Activated CD4-positive, alpha-beta T cell treated with anti-CD3 and anti-CD28 coated beads for 36 hours (primary cell): Measurements from ENCODE around the gene PIKFYVE. TPM values are rescaled to one million over a fixed set of nuclear protein-coding genes. Genes with fewer than 3 reads are reported as not detected.
"Not testable (repeated sequence)": the region's sequence is repeated elsewhere in the genome, so short reads cannot be mapped to it uniquely, and the experiment has no call there.

ENCODE experiments used
- ATAC-seq: fragments of 200-7000 bp; cut with Tn5 transposase; one replicate; pipeline ENCODE4 v1.10.0; 2021; ENCODE audit warnings: mild to moderate bottlenecking, moderate library complexity
- CTCF ChIA-PET: fragments of 350-600 bp; sonication (Branson Sonifier 250); formaldehyde crosslinking; loops from one replicate; lab custom pipeline; 2021; ENCODE audit warnings: antibody characterized with exemption; lab: Charles Lee
- POLR2A ChIA-PET: fragments of 350-600 bp; sonication (Branson Sonifier 250); formaldehyde crosslinking; loops from one replicate; lab custom pipeline; 2021; ENCODE audit warnings: antibody characterized with exemption, inconsistent platforms; lab: Charles Lee
- DNase-seq: peaks from one replicate; pipeline ENCODE4 v3.0.0-alpha.2; 2020
- H3K27ac Mint-ChIP-seq: one replicate; pipeline ENCODE4 v1.8.0; 2021; ENCODE audit warnings: mixed read lengths
- H3K27me3 Mint-ChIP-seq: one replicate; pipeline ENCODE4 v1.8.0; 2021; ENCODE audit warnings: mixed read lengths
- H3K36me3 Mint-ChIP-seq: one replicate; pipeline ENCODE4 v1.8.0; 2021; ENCODE audit warnings: low read depth, mixed read lengths
- H3K4me1 Mint-ChIP-seq: one replicate; pipeline ENCODE4 v1.8.0; 2021; ENCODE audit warnings: mixed read lengths
- H3K4me3 Mint-ChIP-seq: one replicate; pipeline ENCODE4 v1.8.0; 2021; ENCODE audit warnings: mild to moderate bottlenecking, moderate library complexity, mixed read lengths
- H3K9me3 Mint-ChIP-seq: one replicate; pipeline ENCODE4 v1.8.0; 2021; ENCODE audit warnings: low read depth, mixed read lengths
- intact Hi-C, 2 experiments: fragments of 100-400 bp; cut with DNase I in 1 of 2; cut with micrococcal nuclease in 1 of 2; formaldehyde crosslinking; loops; one replicate each; pipeline versions ENCODE4 v1.14.2 to v1.15.1; 2022 to 2024; cut with DNase I, micrococcal nuclease
- total RNA-seq, 2 experiments: library from RNA; stranded (reverse); gene quantifications; one replicate each; pipeline ENCODE4 v1.2.3, GENCODE V29; 2021

Gene PIKFYVE
- total RNA-seq, 2 experiments from 2014 or later, result 19.3 to 21.5 TPM

GRCh38 chr2:208334230-208334629, 68.2 kb downstream of the PIKFYVE start:
- Mint-ChIP-seq H3K36me3 (peaks cover 26% of the 10 kb centered on the region), H3K27me3 (no peaks in the 10 kb centered on the region), H3K4me1 (no peaks in the 10 kb centered on the region), H3K9me3 (no peaks in the 10 kb centered on the region), H3K4me3 (no peak overlapping the region), H3K27ac (no peak overlapping the region)
- CTCF ChIA-PET, result no interaction called here
- intact Hi-C loops, result no loop called here
- POLR2A ChIA-PET, result no interaction called here
- DNase-seq, result no peak
- no peak for ATAC-seq

GRCh38 chr2:208346756-208347155, 80.7 kb downstream of the PIKFYVE start:
- ATAC-seq (no peak), DNase-seq (no peak)
- intact Hi-C loops, result no loop called here
- Mint-ChIP-seq H3K27ac (no peak overlapping the region), H3K4me3 (no peak overlapping the region), H3K36me3 (peaks cover 44% of the 10 kb centered on the region), H3K27me3 (no peaks in the 10 kb centered on the region), H3K9me3 (no peaks in the 10 kb centered on the region), H3K4me1 (no peaks in the 10 kb centered on the region)
- ChIA-PET CTCF (interaction anchor here (0.9 kb wide), 1 partner anchor 52 kb away, joined by 3 read pairs; no protein-coding TSS in a partner anchor), POLR2A (no interaction called here)

- H3K4me3 Mint-ChIP-seq, result no peak overlapping the region
- intact Hi-C loops, result no loop called here
- ATAC-seq (no peak), DNase-seq (no peak)
- POLR2A ChIA-PET, result no interaction called here
- no peaks in the 10 kb centered on the region for H3K9me3 Mint-ChIP-seq
- H3K4me1 Mint-ChIP-seq, result no peaks in the 10 kb centered on the region
- H3K27me3 Mint-ChIP-seq, result no peaks in the 10 kb centered on the region
- no peak overlapping the region for H3K27ac Mint-ChIP-seq
- H3K36me3 Mint-ChIP-seq, result peaks cover 49% of the 10 kb centered on the region
- CTCF ChIA-PET, result no interaction called here
These were observed 84.6 kb downstream of the PIKFYVE start for GRCh38 chr2:208350610-208351009.

DNA sequence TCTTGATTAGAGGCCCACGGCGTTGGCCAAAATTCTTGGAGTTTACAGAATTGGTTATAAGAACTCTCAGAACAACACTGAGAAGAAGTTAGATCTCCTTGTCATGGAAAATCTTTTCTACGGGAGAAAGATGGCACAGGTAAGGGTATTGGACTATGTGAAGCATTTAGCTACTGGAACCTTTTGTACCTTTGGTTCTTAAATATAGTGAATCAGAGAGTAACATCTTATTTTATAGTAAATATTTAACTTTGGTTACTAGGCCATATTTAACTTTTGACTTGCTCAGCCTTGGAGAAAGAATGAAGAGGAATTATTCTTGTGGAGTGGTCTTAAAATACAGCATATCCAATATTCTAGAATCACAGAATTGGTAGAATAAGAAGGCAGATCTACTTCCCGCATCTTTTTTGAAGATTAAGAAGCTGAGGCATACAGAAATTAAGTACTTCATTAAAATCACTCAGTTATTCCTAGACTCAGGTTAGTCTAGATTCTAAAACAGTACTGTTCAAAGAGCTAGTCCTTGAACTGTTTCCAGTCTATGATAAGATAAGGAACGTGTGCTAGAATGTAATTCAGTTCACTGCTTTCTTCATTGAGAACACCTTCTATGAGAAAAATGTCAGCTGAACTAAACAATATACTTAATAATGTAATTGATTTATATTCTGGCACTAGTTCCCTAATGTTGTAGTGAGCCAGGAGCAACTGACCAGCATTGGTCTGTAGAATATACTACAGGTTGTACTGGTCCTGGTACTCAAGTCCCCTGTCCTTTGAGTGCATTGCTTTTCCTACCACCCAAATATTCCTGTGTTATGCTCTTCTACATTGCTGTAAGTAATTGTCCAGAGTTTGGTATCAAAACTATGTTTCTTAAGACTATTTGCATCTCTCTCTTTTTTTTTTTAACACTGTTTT, 86.9 kb downstream of the PIKFYVE start:
- DNase-seq, result no peak
- Mint-ChIP-seq H3K9me3 (no peaks in the 10 kb centered on the region), H3K36me3 (peaks cover 44% of the 10 kb centered on the region), H3K4me3 (no peak overlapping the region), H3K27me3 (no peaks in the 10 kb centered on the region), H3K4me1 (no peaks in the 10 kb centered on the region), H3K27ac (no peak overlapping the region)
- ChIA-PET POLR2A (no interaction called here), CTCF (interaction anchor here (0.6 kb wide), 1 partner anchor 1133 kb away, joined by 3 read pairs; no protein-coding TSS in a partner anchor)
- intact Hi-C loops, result no loop called here
- no peak for ATAC-seq

GRCh38 chr2:208354964-208355381, 88.9 kb downstream of the PIKFYVE start:
- Mint-ChIP-seq H3K27ac (no peak overlapping the region), H3K4me3 (no peak overlapping the region), H3K9me3 (no peaks in the 10 kb centered on the region), H3K27me3 (no peaks in the 10 kb centered on the region), H3K36me3 (peaks cover 42% of the 10 kb centered on the region), H3K4me1 (no peaks in the 10 kb centered on the region)
- POLR2A ChIA-PET, result no interaction called here
- no peak for ATAC-seq
- intact Hi-C loops, result no loop called here
- DNase-seq, result no peak
- CTCF ChIA-PET, result interaction anchor here (1.0 to 2.1 kb wide), 2 partner anchors 18 to 179 kb away, joined by 3 to 7 read pairs; no protein-coding TSS in a partner anchor

- H3K27ac Mint-ChIP-seq, H3K4me3 Mint-ChIP-seq, POLR2A ChIA-PET, H3K9me3 Mint-ChIP-seq, DNase-seq, CTCF ChIA-PET, ATAC-seq, intact Hi-C loops, H3K27me3 Mint-ChIP-seq, H3K4me1 Mint-ChIP-seq: not testable (repeated sequence)
- H3K36me3 Mint-ChIP-seq, result peaks cover 33% of the 10 kb centered on the region
These were observed 90.4 kb downstream of the PIKFYVE start for GRCh38 chr2:208356420-208356819.

DNA sequence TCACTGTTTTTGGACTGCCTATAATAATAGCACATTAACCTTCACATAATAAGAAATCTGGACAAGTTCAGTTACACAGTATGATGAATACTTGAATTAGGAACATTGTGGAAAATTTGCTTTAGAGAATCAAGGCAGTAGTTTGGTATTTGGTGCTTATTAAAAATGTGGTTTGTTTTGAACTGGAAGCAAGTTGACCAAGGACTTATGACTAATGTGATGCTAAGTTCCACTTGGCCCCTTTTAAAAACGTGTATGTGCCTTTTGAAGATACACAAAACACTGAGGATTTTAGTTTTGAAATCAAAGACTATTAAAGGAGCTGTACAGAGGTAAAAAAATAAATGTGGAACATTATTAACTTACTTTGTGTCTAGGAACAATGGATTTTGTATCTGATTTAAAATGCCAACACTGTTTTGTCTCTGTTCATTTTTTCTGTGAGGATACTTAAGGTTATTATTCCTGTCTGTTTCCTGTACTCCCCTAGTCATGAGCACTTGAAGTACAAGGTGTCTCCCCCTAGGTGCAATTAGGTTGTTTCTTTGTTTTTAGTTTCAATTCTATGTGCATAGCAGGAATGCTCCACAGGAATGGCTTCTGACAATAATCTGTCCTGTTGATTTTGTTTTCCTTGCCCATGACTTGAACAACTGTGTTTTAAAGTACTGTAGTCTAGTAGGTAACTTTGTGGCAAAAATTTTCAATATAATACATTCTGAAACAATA, 91.0 kb downstream of the PIKFYVE start:
- ChIA-PET POLR2A (no interaction called here), CTCF (no interaction called here)
- no peaks in the 10 kb centered on the region for H3K9me3 Mint-ChIP-seq
- H3K27me3 Mint-ChIP-seq, result no peaks in the 10 kb centered on the region
- H3K36me3 Mint-ChIP-seq, result peaks cover 28% of the 10 kb centered on the region
- no peak overlapping the region for H3K27ac Mint-ChIP-seq
- intact Hi-C loops, result no loop called here
- DNase-seq (no peak), ATAC-seq (no peak)
- no peak overlapping the region for H3K4me3 Mint-ChIP-seq
- no peaks in the 10 kb centered on the region for H3K4me1 Mint-ChIP-seq

DNA sequence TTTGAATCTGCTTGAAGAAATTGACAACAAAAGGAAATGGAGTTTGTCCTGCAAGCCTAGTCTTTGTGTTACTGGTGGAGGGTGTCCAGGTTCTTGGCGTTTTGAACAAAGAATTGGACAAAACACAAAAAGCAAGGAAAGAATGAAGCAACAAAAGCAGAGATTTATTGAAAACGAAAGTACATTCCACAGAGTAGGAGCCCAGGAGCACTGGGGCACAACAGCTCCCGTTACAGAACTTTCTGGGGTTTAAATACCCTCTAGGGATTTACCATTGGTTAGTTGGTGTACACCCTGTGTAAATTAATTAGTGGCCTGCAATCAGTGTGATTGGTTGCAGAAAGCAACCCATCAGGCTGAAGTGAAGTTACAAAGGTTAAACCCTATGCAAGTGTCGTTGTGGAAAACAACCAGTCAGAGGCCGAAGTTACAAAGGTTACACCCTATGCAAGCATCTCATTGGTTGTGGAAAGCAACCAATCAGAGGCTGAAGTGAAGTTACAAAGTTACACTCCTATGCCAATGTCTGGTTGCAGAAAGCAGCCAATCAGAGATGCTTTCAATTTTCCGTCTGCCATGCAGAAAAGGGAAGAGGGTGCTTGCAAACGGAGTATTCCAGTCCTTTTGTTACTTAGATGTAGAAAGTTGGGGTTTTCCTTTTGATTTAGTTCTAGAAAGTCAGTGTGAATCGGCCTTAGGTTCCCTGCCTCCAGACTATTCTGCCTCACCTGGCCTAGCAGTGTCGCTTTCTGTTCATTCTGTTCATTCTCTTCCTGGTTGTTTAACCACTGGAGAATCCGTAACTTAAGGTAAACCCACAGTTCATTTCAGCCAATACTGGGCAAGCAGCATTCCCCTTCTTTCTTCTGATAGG, 92.9 kb downstream of the PIKFYVE start:
- Mint-ChIP-seq H3K9me3 (no peaks in the 10 kb centered on the region), H3K27ac (no peak overlapping the region), H3K4me1 (peaks cover 4% of the 10 kb centered on the region), H3K36me3 (peaks cover 19% of the 10 kb centered on the region), H3K4me3 (no peak overlapping the region), H3K27me3 (no peaks in the 10 kb centered on the region)
- ChIA-PET CTCF (no interaction called here), POLR2A (no interaction called here)
- ATAC-seq (peak; percentile 26), DNase-seq (no peak)
- intact Hi-C loops, result no loop called here

DNA sequence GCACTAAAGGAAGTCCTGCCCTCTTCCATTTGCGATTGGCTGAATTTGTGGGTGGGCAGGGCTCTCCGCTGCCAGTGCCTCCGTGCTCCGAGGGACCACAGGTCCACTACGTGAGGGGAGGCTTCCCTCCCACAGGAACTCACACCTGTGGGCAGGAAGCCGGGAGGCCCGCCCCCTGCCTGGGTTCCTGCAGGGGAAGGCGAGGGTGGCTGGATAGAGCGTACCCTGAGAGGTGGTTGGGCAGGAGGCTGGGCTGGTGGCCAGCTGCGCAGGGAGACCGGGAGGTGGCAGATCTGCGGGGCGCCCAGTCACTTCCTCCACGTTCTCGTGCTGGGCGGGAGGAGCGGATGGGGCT, 93.6 kb downstream of the PIKFYVE start:
- Mint-ChIP-seq H3K27me3 (no peaks in the 10 kb centered on the region), H3K9me3 (no peaks in the 10 kb centered on the region), H3K36me3 (peaks cover 16% of the 10 kb centered on the region), H3K4me3 (no peak overlapping the region), H3K4me1 (peaks cover 4% of the 10 kb centered on the region), H3K27ac (no peak overlapping the region)
- intact Hi-C loops, result no loop called here
- ATAC-seq (no peak), DNase-seq (peak; percentile 10)
- POLR2A ChIA-PET, result no interaction called here
- CTCF ChIA-PET, result no interaction called here

- DNase-seq (no peak), ATAC-seq (no peak)
- Mint-ChIP-seq H3K9me3 (peaks cover 2% of the 10 kb centered on the region), H3K4me1 (peaks cover 4% of the 10 kb centered on the region), H3K27me3 (no peaks in the 10 kb centered on the region), H3K27ac (no peak overlapping the region), H3K36me3 (peaks cover 15% of the 10 kb centered on the region), H3K4me3 (no peak overlapping the region)
- ChIA-PET CTCF (no interaction called here), POLR2A (no interaction called here)
- intact Hi-C loops, result no loop called here
These were observed 94.4 kb downstream of the PIKFYVE start for GRCh38 chr2:208360259-208361076.

DNA sequence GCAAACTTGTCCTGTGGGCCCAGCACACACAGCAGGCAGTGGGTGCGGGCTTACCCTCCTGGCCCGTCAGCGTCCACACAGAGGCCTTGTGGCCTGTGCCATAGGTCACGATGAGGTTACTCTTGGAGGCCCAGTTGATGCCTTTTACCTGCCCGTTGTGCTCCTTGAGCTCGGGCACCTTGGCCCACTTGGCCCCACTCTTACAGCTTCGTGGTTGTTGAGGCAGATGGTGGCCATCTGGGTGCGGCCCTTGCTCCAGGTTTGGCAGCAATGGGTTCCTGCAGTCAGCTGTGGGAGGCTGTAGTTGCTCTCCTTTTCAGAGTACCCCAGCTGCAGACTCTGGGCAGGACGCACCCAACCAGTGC, 95.0 kb downstream of the PIKFYVE start:
- intact Hi-C loops, result no loop called here
- ChIA-PET POLR2A (no interaction called here), CTCF (no interaction called here)
- Mint-ChIP-seq H3K36me3 (peaks cover 15% of the 10 kb centered on the region), H3K4me3 (no peak overlapping the region), H3K27me3 (no peaks in the 10 kb centered on the region), H3K4me1 (peaks cover 4% of the 10 kb centered on the region), H3K9me3 (peaks cover 2% of the 10 kb centered on the region), H3K27ac (no peak overlapping the region)
- DNase-seq (no peak), ATAC-seq (no peak)
